HG02970 (cell line): ENCODE measurements around the gene FOXP1.

Experiments
- ATAC-seq: cut with Tn5 transposase; IDR thresholded peaks from one replicate; pipeline ENCODE4 v1.9.1; 2021; ENCODE audit warnings: mild to moderate bottlenecking, moderate library complexity, moderate number of reproducible peaks; ENCODE audit not compliant: unreplicated experiment, low FRiP score

The FOXP1 gene

GRCh38 chr3:71078199-71078598 is 505.3 kb downstream of the FOXP1 start:
- ATAC-seq, result no peak

- no peak for ATAC-seq
These were observed 506.5 kb downstream of the FOXP1 start for GRCh38 chr3:71077070-71077469.

- ATAC-seq, result no peak
These were observed 507.0 kb downstream of the FOXP1 start for GRCh38 chr3:71076361-71077002.

- no peak for ATAC-seq
These were observed 508.0 kb downstream of the FOXP1 start for GRCh38 chr3:71075494-71075893.

- no peak for ATAC-seq
These were observed 509.1 kb downstream of the FOXP1 start for GRCh38 chr3:71074423-71074822.

- no peak for ATAC-seq
These were observed 510.5 kb downstream of the FOXP1 start for GRCh38 chr3:71072986-71073385.

GRCh38 chr3:71072287-71072686 is 511.2 kb downstream of the FOXP1 start:
- no peak for ATAC-seq

DNA sequence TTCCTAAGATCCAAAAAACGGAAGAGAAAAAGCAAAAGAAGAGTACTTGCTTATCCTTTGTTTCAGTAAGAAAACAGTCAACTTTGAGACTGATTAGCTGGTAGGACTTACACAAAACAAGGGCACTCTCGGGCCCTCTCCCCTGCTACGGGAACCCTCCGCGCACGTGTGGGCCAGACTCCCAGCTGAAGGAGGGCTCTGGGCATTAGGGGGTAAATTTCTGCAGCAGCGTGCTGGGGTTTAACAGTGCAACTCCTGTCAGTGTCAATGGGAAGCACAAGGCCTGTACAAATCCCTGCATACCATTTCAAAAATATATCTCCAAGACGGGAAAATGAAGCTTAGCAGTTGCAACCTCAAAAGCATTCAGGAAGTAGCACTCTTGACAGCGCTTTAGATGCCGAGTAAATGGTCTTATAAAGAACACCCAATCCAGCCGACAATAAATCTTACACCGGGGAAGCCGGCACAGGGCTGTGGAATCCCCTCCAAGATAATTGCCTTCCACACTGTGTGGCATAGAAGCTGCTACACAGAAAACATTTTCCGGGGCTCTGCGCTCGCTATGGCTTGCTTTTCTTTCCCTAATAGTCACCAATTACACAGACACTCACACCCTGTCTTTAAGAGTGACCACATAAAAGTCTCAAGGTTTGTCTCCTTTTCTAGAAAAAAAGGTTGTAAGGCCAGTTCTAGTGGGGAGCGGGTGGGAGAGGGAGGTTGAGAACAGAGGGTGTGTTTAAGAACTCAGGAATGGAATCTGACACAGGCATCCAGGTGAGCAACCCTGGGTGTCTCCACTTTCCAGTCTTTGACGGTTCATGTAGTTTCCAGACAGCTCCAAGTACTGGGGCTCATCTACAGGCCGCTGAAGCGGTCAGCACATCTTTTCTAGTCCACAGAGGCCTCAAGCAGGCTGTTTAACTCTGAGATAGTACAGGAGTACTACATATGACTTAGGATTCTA is 512.7 kb downstream of the FOXP1 start:
- no peak for ATAC-seq

DNA sequence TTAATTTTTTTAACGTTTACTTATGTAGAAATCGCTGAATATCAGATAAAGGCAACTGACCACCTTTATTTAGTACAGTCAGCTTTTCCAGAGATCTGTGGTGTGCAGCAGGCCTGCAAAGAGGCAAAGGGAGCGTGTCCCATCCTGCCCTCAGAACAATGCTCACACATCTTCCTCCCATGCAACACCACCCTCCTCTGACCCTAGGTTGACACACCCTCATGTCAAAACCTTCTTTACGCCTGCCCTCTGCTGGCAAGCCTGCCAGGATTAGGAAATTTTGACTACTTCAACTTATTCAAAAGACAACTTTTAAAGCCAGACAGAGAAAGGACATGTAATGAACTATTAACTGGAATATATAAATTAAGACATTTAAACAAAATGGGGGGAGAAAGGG is 513.7 kb downstream of the FOXP1 start:
- ATAC-seq, result no peak

GRCh38 chr3:71067977-71068654 is 515.4 kb downstream of the FOXP1 start:
- no peak for ATAC-seq

GRCh38 chr3:71066849-71067261 is 516.7 kb downstream of the FOXP1 start:
- ATAC-seq, result no peak

- no peak for ATAC-seq
These were observed 517.2 kb downstream of the FOXP1 start for GRCh38 chr3:71066356-71066755.

GRCh38 chr3:71065764-71066013 is 517.8 kb downstream of the FOXP1 start:
- no peak for ATAC-seq

DNA sequence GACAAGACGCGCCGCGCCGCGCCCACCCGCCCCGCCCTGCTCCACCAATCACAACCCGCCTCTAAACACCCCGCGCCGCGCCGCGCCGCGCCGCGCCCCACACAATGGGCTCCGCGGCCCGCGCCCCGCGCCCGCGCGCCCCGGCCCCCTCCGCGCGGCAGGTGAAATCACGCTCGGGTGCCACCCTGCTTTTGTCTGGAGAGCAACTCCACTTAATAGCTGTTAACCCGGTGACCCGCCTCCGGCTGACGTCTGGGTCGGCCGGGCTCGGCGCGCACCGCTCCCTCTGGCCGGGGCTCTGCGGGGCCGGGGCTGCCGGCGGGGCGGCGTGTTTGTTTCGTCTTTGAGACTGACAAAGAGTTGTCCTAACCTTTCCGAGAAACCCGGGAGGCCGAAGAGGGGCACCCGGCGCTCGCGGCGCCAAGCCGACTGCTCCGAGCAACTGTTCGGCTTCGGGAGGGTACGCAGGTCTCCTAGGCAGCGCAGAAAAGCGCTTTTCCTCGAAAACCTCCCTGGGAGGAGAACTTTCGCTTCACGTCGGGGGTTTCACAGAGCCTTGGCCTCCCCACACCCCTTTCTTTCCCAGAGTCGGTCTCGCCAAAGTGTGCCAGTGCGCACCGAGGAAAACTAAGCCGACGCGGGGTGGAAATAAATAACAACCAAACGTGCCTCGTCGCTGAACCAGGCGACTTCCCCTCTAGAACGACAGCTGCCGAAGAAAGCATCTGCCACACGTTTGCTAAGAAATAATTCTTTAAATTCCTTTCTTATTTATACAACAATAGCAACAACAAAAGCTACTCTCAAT is 518.4 kb downstream of the FOXP1 start:
- ATAC-seq, result no peak

GRCh38 chr3:71064291-71064955 is 519.1 kb downstream of the FOXP1 start:
- ATAC-seq, result no peak

- ATAC-seq, result no peak
These were observed 519.7 kb downstream of the FOXP1 start for GRCh38 chr3:71063773-71064290.

GRCh38 chr3:71062952-71063772 is 520.4 kb downstream of the FOXP1 start:
- no peak for ATAC-seq

DNA sequence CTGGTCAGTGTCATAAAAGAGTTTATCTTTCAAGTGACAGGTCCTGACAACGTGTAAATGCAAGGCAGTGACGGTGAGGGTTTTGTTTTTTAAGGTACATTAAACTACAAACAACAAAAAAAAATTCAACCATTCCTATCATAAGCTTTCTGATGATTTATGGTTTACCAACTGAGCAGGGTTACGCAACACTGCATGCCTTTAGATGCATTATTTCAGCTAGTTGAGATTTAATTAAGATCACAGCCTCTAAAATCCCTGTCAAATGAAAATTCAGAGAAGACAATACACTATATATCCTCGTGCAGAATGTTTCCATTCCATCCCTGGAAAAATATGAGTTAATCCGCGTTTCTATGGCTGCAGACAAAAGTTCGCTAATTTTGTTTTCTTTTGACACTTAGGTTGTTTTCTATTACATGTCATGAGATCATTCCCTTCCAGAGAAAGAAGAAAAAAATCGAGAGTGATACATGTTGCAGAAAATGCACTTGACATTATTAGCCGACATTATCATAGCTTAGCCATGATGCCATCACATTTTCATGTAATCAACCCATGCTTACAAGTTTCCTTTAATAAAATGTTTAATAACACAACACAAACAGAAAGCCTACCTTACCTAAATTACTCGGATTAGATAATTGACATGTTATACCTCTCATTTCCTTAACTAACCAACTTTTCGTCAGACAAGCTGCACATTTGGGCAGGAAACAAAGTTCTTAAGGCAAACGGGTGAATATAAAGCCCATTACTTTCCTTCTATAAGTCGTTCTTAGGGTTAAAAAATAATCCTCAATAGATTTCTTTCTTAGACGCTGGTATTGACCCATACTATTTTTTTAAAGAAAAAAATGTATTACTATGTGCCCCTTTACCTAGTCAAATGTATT is 521.2 kb downstream of the FOXP1 start:
- no peak for ATAC-seq
